Ovary (tissue), 9 donors: Measurements from ENCODE around the gene C6orf136. TPM values are rescaled to one million over a fixed set of nuclear protein-coding genes. Genes with fewer than 3 reads are reported as not detected.

Experiments used
- DNase-seq, 5 donors: peaks; one replicate each; pipeline ENCODE4 v3.0.0-alpha.2; 2019 to 2020
- H3K27ac ChIP-seq, 2 donors: fragments of 200-600 bp; one replicate each; pipeline versions ENCODE4 v1.5.1 to v1.8.0; 2019 to 2022
- H3K27me3 ChIP-seq: fragments of 200-600 bp; one replicate; pipeline ENCODE4 v1.8.0; 2022
- H3K36me3 ChIP-seq: fragments of 200-600 bp; sonication (generic); one replicate; pipeline ENCODE4 v1.5.1; 2019
- H3K4me1 ChIP-seq: one replicate; pipeline ENCODE4 v1.8.1; 2013; ENCODE audit warnings: mild to moderate bottlenecking, moderate library complexity; ENCODE audit not compliant: insufficient read depth
- H3K4me3 ChIP-seq: fragments of 200-600 bp; sonication (generic); one replicate; pipeline ENCODE4 v1.5.1; 2017
- H3K9me3 ChIP-seq, 2 donors: fragments of 200-600 bp in 1 of 2; sonication (generic) in 1 of 2; one replicate each; pipeline versions ENCODE4 v1.5.1 to v1.8.1; 2013 to 2019; ENCODE audit warnings: mild to moderate bottlenecking in 1 of 2, moderate library complexity in 1 of 2
- CTCF ChIP-seq, 3 donors: fragments of 450-650 bp in 2 of 3; fragments of 200-600 bp in 1 of 3; IDR thresholded peaks; one replicate each; pipeline versions ENCODE4 v1.5.1 to v1.8.0; 2016 to 2022; ENCODE audit warnings: antibody characterized with exemption in 3 of 3, mild to moderate bottlenecking in 1 of 3
- EP300 ChIP-seq: sonication (generic); formaldehyde crosslinking; IDR thresholded peaks from one replicate; pipeline ENCODE4 v1.6.1; 2017; ENCODE audit warnings: antibody characterized with exemption
- POLR2A ChIP-seq: fragments of 450-650 bp; IDR thresholded peaks from one replicate; pipeline ENCODE4 v1.6.1; 2017; ENCODE audit warnings: antibody characterized with exemption, mild to moderate bottlenecking, moderate library complexity
- WGBS, 3 donors: extraction: QIAGEN DNeasy Blood & Tissue Kit in 1 of 3; methylation state at CpG; one replicate each; pipeline versions ENCODE4 v1.1.5 to v1.1.7; 2013 to 2017; 5-methylcytosine and 5-hydroxymethylcytosine counted together
- intact Hi-C, 4 donors: fragments of 100-400 bp; cut with DNase I; formaldehyde crosslinking; loops; one replicate each; pipeline versions ENCODE4 v1.11.0 to v1.15.1; 2022 to 2023
- polyA plus RNA-seq, 2 donors: library from polyadenylated mRNA; stranded (reverse); fragments of 200-250 nt in 1 of 2; fragments of 350-450 nt in 1 of 2; fragmentation: Illumina TruSeq in 1 of 2; extraction: RNeasy Lipid Tissue Mini Kit (QIAGEN cat#74804) in 1 of 2; gene quantifications; one replicate each; pipeline ENCODE4 v1.2.3, GENCODE V29; 2013 to 2014
- total RNA-seq, 7 donors: library from RNA; depleted of rRNA in 2 of 7; stranded (reverse); fragments of >200 nt in 2 of 7; fragmentation: NEBNext Ultra II Directional in 3 of 7; extraction: Animal tissue kit (Norgen Biotek cat#: 25700) in 3 of 7; gene quantifications; one replicate each; pipeline versions ENCODE4 v1.1.0 to v1.2.4, GENCODE V29; 2016 to 2023
- donor health status: DM: no; HTN: no; CAD: no; lungs with moderate emphysema.
- donor health status: DM: no; HTN: no; CAD: no.
- donor health status: Bipolar disorder and iron deficiency.
- donor health status: DM: yes; HTN: yes; CAD: no.
- donor health status: DM: no; HTN: no; CAD: no.
- donor health status: DM: yes; HTN: yes; CAD: no.

The C6orf136 gene
- total and polyA plus RNA-seq, 9 donors: 6.0 to 20.0 (median 12.8) TPM

GRCh38 chr6:30612687-30613248, 34.2 kb upstream of the C6orf136 start:
- Histone ChIP-seq H3K4me1 (peaks cover 10% of the 10 kb centered on the region), H3K27ac (peak overlapping the region in 1 of 2 donors; percentile 22)
- intact Hi-C loops: no loop called here

GRCh38 chr6:30613251-30614043, 33.5 kb upstream of the C6orf136 start:
- peak overlapping the region in 1 of 2 donors; percentile 95 for H3K27ac ChIP-seq
- H3K4me3 ChIP-seq: no peak overlapping the region
- H3K9me3 ChIP-seq: no peaks in the 10 kb centered on the region
- TF ChIP-seq CTCF (IDR thresholded peaks at IDR 0.05) (no peak), EP300 (no peak), POLR2A (no peak)
- H3K4me1 ChIP-seq: peaks cover 11% of the 10 kb centered on the region
- H3K36me3 ChIP-seq: no peaks in the 10 kb centered on the region
- intact Hi-C loops: no loop called here
- H3K27me3 ChIP-seq: no peaks in the 10 kb centered on the region
- DNase-seq: no peak

More at GRCh38 chr6:30612687-30613248, 34.2 kb upstream of the C6orf136 start:
- no peak for TF ChIP-seq CTCF (IDR thresholded peaks at IDR 0.05)
- no peak for TF ChIP-seq EP300
- no peak for TF ChIP-seq POLR2A
- Histone ChIP-seq H3K9me3 (no peaks in the 10 kb centered on the region), H3K4me3 (no peak overlapping the region), H3K36me3 (no peaks in the 10 kb centered on the region), H3K27me3 (no peaks in the 10 kb centered on the region)
- WGBS, 3 donors: 17 to 29% (median 24%) methylated on average over 6 of the region's 6 CpGs
- DNase-seq: no peak

DNA sequence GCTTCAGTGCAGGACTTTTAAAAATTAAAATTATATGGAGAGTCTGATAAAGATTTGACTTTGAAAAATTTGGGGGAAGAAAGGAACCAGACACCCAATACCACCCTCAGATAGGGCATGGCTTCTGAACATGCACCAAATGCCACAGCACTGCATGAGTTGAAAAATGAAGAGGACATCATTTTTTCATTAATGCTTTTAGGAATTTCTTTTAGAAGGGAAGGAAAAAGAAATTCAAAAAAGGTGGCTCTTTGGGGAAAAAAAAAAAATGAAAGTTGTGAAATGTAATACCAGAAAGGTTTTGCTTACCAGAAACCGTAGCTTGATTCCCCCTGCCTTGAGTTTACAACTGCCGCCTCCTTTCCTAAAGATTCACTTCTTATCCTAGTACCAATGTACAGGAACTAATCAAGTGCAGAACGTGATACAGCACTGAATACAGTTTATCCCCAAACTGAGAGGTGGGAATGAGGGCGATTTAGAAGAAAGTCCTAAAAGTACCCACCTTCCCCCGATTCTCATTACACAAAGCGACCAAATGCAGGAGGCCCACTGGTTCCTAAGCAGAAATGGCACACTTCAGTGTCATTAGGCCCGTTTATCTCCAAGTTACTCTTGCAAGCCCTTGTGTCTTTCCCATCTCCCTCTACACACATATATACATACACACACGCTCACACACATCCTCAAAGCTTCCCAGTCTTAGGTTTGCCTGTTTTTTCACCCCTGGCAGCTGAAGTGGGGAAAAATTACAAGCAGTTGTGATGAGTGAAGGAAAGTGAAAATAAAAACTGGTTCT, 32.7 kb upstream of the C6orf136 start:
- Histone ChIP-seq H3K36me3 (no peaks in the 10 kb centered on the region), H3K27me3 (no peaks in the 10 kb centered on the region), H3K27ac (peak overlapping the region; percentile 49 to 95), H3K4me3 (peak overlapping the region; percentile 47), H3K9me3 (no peaks in the 10 kb centered on the region), H3K4me1 (peaks cover 12% of the 10 kb centered on the region)
- WGBS, 3 donors: 13 to 15% (median 14%) methylated on average over 8 of the region's 8 CpGs
- peak in 1 of 5 donors; percentile 42 for DNase-seq
- TF ChIP-seq EP300 (no peak), POLR2A (no peak), CTCF (IDR thresholded peaks at IDR 0.05) (no peak)
- intact Hi-C loops: no loop called here

- H3K27ac ChIP-seq: peak overlapping the region; percentile 95
- peak; percentile 77 to 92 (median 84) for DNase-seq
- 0 to 1% (median 0%) methylated on average over 6 of the region's 6 CpGs for WGBS, 3 donors
- no peaks in the 10 kb centered on the region for H3K36me3 ChIP-seq
- H3K9me3 ChIP-seq: no peaks in the 10 kb centered on the region
- TF ChIP-seq CTCF (IDR thresholded peaks at IDR 0.05) (no peak), POLR2A (peak; percentile 71), EP300 (no peak)
- intact Hi-C loops: loop anchor here in 1 of 4 donors (5.0 kb wide), 1 partner anchor 72 kb away; the partner anchor contains the start of gene PPP1R18
- H3K27me3 ChIP-seq: no peaks in the 10 kb centered on the region
- H3K4me3 ChIP-seq: peak overlapping the region; percentile 90
- H3K4me1 ChIP-seq: peaks cover 8% of the 10 kb centered on the region
Measured at GRCh38 chr6:30614843-30615218, 32.1 kb upstream of the C6orf136 start.
